GM13976 (cell line): ENCODE measurements around the gene CUL4A.

Source experiments
- DNase-seq: peaks from one replicate; pipeline ENCODE4 v3.0.0; 2012; ENCODE audit warnings: low spot score
- CTCF ChIP-seq: IDR thresholded peaks from 2 replicates; pipeline ENCODE4 v1.5.1; 2012; ENCODE audit warnings: borderline replicate concordance, mild to moderate bottlenecking; ENCODE audit not compliant: insufficient read depth; ENCODE audit errors: extremely low read depth, missing control alignments, control extremely low read depth
- in situ Hi-C: fragments of 300-500 bp; cut with MboI; formaldehyde crosslinking; loops from one replicate; pipeline ENCODE4 v1.12.0; 2022; ENCODE audit warnings: low sequenced_read_pairs, mixed read lengths, inconsistent platforms; ENCODE audit not compliant: unreplicated experiment

Gene CUL4A

GRCh38 chr13:113296823-113297369, 87.5 kb downstream of the CUL4A start, which contains the start of gene LAMP1:
Gene LAMP1, plus strand, starts transcription at chr13:113297239. Its CDS starts 196 bp downstream, at chr13:113297435.
- DNase-seq: peak; percentile 99
- in situ Hi-C loops: no loop called here
- no peak for TF ChIP-seq CTCF

- DNase-seq: peak; percentile 63
- no peak for TF ChIP-seq CTCF
- in situ Hi-C loops: no loop called here
These were observed 88.1 kb downstream of the CUL4A start for GRCh38 chr13:113297370-113298042.

GRCh38 chr13:113298043-113298945, 88.9 kb downstream of the CUL4A start:
- in situ Hi-C loops: no loop called here
- no peak for TF ChIP-seq CTCF
- DNase-seq: no peak

- peak; percentile 61 for DNase-seq
- TF ChIP-seq CTCF: no peak
- in situ Hi-C loops: no loop called here
These were observed 90.5 kb downstream of the CUL4A start for GRCh38 chr13:113299951-113300350.

GRCh38 chr13:113302986-113303385, 93.6 kb downstream of the CUL4A start:
- DNase-seq: no peak
- no peak for TF ChIP-seq CTCF
- in situ Hi-C loops: no loop called here

DNA sequence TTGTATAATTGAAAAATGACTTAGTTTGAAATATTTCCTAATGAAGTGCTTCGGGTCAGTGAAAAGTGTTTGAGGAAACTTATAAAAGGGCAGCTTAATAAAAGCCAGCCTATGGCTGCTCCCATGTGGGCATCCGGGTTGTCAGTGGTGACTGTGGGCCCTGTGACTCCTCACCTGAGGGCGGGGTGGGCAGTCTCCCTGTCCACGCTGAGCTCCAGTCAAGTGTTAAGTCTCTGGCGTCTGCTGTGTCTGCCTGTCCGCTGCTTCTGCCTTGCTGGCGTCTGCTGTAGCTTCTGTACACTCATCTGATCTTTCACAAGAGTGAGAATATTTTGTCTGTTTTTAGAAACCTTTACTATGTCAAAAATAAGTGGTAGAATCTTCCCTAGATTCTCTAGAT, 94.7 kb downstream of the CUL4A start:
- no peak for DNase-seq
- in situ Hi-C loops: no loop called here
- no peak for TF ChIP-seq CTCF
